Stomach (tissue), 4 donors: ENCODE results near the gene TKFC.

Experiments used
- POLR2A ChIP-seq, 4 donors: fragments of 450-650 bp; IDR thresholded peaks; one replicate each; pipeline ENCODE4 v1.6.1; 2016; ENCODE audit warnings: antibody characterized with exemption in 4 of 4, control low read depth in 2 of 4, mild to moderate bottlenecking in 1 of 4, moderate library complexity in 1 of 4
- TF ChIP-seq, protein P1 (sequence below), 7 experiments: fragments of 450-650 bp in 4 of 7; fragments of 200-600 bp in 3 of 7; sonication (generic) in 3 of 7; IDR thresholded peaks; one replicate each; pipeline ENCODE4 v1.5.1; 2016 to 2019; ENCODE audit warnings: antibody characterized with exemption in 7 of 7, control low read depth in 2 of 7, mild to moderate bottlenecking in 1 of 7

DNA sequence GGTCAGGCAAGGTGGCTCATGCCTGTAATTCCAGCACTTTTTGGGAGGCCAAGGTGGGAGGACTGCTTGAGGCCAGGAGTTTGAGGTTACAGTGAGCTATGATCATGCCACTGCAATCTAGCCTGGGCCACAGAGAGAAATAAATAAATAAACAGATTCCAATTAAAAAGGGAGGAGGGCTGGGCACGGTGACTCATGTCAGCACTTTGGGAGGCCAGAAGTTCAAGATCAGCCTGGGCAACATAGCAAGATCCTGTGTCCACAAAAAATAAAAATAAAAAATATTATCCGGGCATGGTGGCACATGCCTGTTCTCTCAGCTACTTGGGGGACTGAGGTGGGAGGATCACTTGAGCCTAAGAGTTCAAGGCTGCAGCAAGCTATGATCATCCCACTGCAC is 21.2 kb downstream of the TKFC start:
- no peak for TF ChIP-seq POLR2A (IDR thresholded peaks at IDR 0.05)
- TF ChIP-seq, protein P1, sequence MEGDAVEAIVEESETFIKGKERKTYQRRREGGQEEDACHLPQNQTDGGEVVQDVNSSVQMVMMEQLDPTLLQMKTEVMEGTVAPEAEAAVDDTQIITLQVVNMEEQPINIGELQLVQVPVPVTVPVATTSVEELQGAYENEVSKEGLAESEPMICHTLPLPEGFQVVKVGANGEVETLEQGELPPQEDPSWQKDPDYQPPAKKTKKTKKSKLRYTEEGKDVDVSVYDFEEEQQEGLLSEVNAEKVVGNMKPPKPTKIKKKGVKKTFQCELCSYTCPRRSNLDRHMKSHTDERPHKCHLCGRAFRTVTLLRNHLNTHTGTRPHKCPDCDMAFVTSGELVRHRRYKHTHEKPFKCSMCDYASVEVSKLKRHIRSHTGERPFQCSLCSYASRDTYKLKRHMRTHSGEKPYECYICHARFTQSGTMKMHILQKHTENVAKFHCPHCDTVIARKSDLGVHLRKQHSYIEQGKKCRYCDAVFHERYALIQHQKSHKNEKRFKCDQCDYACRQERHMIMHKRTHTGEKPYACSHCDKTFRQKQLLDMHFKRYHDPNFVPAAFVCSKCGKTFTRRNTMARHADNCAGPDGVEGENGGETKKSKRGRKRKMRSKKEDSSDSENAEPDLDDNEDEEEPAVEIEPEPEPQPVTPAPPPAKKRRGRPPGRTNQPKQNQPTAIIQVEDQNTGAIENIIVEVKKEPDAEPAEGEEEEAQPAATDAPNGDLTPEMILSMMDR (IDR thresholded peaks at IDR 0.05) = no peak
